NB4 (cell line): ENCODE measurements around the gene SYNE1.

Source experiments
- CTCF ChIP-seq: IDR thresholded peaks from one replicate; pipeline ENCODE4 v1.5.1; 2012; ENCODE audit warnings: low read depth, low read length
- MYC ChIP-seq: IDR thresholded peaks from 2 replicates; pipeline ENCODE4 v1.6.1; 2011; ENCODE audit warnings: low read depth, low read length

- TF ChIP-seq CTCF (no peak), MYC (no peak)
These were observed 339.0 kb downstream of the SYNE1 start for GRCh38 chr6:152298055-152298647.
